HG02943 (cell line): Measurements from ENCODE around the gene SNRNP25.
A peak's percentile ranks its signal among the peaks of the same experiment; 100 is the strongest.
"Not testable (repeated sequence)": the region's sequence is repeated elsewhere in the genome, so short reads cannot be mapped to it uniquely, and the experiment has no call there.

Source experiments
- ATAC-seq: cut with Tn5 transposase; IDR thresholded peaks from one replicate; pipeline ENCODE4 v1.9.1; 2021; ENCODE audit warnings: mild to moderate bottlenecking, low read depth, moderate library complexity; ENCODE audit not compliant: unreplicated experiment

Gene SNRNP25

GRCh38 chr16:53346-54236 lies at the start of gene SNRNP25, which contains the start of gene POLR3K:
Gene SNRNP25 (plus strand): TSS chr16:53828. CDS start chr16:54017, 189 bp downstream.
Gene POLR3K (minus strand): TSS chr16:53608. CDS start chr16:53586, 22 bp downstream.
- ATAC-seq, result peak; percentile 83

GRCh38 chr16:9903-10665 lies 43.5 kb upstream of the SNRNP25 start:
- no peak for ATAC-seq

- not testable (repeated sequence) for ATAC-seq
Measured at GRCh38 chr16:10772-11171, 42.9 kb upstream of the SNRNP25 start.

- not testable (repeated sequence) for ATAC-seq
Measured at GRCh38 chr16:17062-17765, 36.4 kb upstream of the SNRNP25 start.

- not testable (repeated sequence) for ATAC-seq
Measured at GRCh38 chr16:20886-21285, 32.7 kb upstream of the SNRNP25 start.

- not testable (repeated sequence) for ATAC-seq
Measured at GRCh38 chr16:24151-24550, 29.5 kb upstream of the SNRNP25 start.

GRCh38 chr16:25926-26348 lies 27.7 kb upstream of the SNRNP25 start:
- ATAC-seq, result not testable (repeated sequence)

- not testable (repeated sequence) for ATAC-seq
Measured at GRCh38 chr16:30627-31026, 23.0 kb upstream of the SNRNP25 start.

GRCh38 chr16:33154-33876 lies 20.3 kb upstream of the SNRNP25 start:
- not testable (repeated sequence) for ATAC-seq

GRCh38 chr16:33877-34647 lies 19.6 kb upstream of the SNRNP25 start:
- no peak for ATAC-seq

- ATAC-seq, result no peak
Measured at GRCh38 chr16:34648-34987, 19.0 kb upstream of the SNRNP25 start.

- no peak for ATAC-seq
Measured at GRCh38 chr16:35011-35677, 18.5 kb upstream of the SNRNP25 start.

GRCh38 chr16:35678-36305 lies 17.8 kb upstream of the SNRNP25 start:
- no peak for ATAC-seq

GRCh38 chr16:36336-36984 lies 17.2 kb upstream of the SNRNP25 start:
- ATAC-seq, result no peak

GRCh38 chr16:37511-37910 lies 16.1 kb upstream of the SNRNP25 start:
- no peak for ATAC-seq

GRCh38 chr16:38206-38605 lies 15.4 kb upstream of the SNRNP25 start:
- ATAC-seq, result not testable (repeated sequence)

- peak; percentile 72 for ATAC-seq
Measured at GRCh38 chr16:38941-39892, 14.4 kb upstream of the SNRNP25 start.
